ENCODE results near the gene ABCA12. TPM values are rescaled to one million over a fixed set of nuclear protein-coding genes. Genes with fewer than 3 reads are reported as not detected.

ABCA12 gene
- total RNA-seq, 1 experiment from 2014 or later = not detected

- intact Hi-C loops (cut with micrococcal nuclease; ENCODE audit: unreplicated experiment) = no loop called here
- Histone ChIP-seq H3K4me1 (no peaks in the 10 kb centered on the region), H3K27me3 (replicated peaks; ENCODE audit: control insufficient read depth, insufficient read depth, low read length) (no peaks in the 10 kb centered on the region), H3K36me3 (ENCODE audit: control insufficient read depth, insufficient read depth, low read length) (no peaks in the 10 kb centered on the region), H3K4me3 (ENCODE audit: low read depth, low read length) (no peak overlapping the region), H3K9me3 (no peaks in the 10 kb centered on the region)
- no peaks in the 10 kb centered on the region for H3K36me3 Mint-ChIP-seq (ENCODE audit: insufficient read depth, unreplicated experiment)
- ChIA-PET CTCF (no interaction called here), POLR2A (no interaction called here)
- H3K9me3 Mint-ChIP-seq (ENCODE audit: unreplicated experiment) = no peaks in the 10 kb centered on the region
- H3K4me3 Mint-ChIP-seq (ENCODE audit: unreplicated experiment) = no peak overlapping the region
- no peak for DNase-seq
- TF ChIP-seq, protein P1, sequence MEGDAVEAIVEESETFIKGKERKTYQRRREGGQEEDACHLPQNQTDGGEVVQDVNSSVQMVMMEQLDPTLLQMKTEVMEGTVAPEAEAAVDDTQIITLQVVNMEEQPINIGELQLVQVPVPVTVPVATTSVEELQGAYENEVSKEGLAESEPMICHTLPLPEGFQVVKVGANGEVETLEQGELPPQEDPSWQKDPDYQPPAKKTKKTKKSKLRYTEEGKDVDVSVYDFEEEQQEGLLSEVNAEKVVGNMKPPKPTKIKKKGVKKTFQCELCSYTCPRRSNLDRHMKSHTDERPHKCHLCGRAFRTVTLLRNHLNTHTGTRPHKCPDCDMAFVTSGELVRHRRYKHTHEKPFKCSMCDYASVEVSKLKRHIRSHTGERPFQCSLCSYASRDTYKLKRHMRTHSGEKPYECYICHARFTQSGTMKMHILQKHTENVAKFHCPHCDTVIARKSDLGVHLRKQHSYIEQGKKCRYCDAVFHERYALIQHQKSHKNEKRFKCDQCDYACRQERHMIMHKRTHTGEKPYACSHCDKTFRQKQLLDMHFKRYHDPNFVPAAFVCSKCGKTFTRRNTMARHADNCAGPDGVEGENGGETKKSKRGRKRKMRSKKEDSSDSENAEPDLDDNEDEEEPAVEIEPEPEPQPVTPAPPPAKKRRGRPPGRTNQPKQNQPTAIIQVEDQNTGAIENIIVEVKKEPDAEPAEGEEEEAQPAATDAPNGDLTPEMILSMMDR (IDR thresholded peaks at IDR 0.05; ENCODE audit: insufficient read depth in 1 of 2, low read depth in 1 of 2, low read length in 1 of 2, severe bottlenecking in 1 of 2, unreplicated experiment in 1 of 2) = no peak
- BruUV-seq (replicated peaks) = no TSS peak
- H3K27me3 Mint-ChIP-seq (ENCODE audit: insufficient read depth, unreplicated experiment) = no peaks in the 10 kb centered on the region
- H3K27ac Mint-ChIP-seq (ENCODE audit: unreplicated experiment) = no peak overlapping the region
- no peaks in the 10 kb centered on the region for H3K4me1 Mint-ChIP-seq (ENCODE audit: low read depth, unreplicated experiment)
Observed at GRCh38 chr2:215019521-215020145, 118.8 kb downstream of the ABCA12 start.

DNA sequence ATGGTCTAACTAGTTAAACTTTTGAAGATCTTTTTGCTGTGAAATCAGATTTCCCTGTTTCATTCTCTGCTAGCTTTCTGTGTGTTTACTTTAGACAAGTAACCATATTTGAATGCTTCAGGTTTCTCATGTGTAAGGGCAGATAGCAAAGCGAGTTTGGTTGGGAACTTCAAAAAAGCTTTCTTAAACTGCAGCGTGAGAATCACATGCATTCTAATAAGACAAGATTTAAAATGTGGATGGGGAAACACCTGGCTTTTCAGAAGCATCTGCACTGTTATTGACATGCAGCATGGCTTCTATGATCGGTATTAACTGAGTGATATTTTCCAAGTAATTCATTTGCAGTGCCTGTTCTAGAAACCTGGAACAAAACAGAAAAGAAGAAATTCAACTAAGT lies 119.3 kb downstream of the ABCA12 start:
- Histone ChIP-seq H3K36me3 (ENCODE audit: control insufficient read depth, insufficient read depth, low read length) (no peaks in the 10 kb centered on the region), H3K4me3 (ENCODE audit: low read depth, low read length) (no peak overlapping the region), H3K4me1 (no peaks in the 10 kb centered on the region), H3K27me3 (replicated peaks; ENCODE audit: control insufficient read depth, insufficient read depth, low read length) (no peaks in the 10 kb centered on the region), H3K9me3 (no peaks in the 10 kb centered on the region)
- no peak overlapping the region for H3K27ac Mint-ChIP-seq (ENCODE audit: unreplicated experiment)
- no TSS peak for BruUV-seq (replicated peaks)
- no peaks in the 10 kb centered on the region for H3K9me3 Mint-ChIP-seq (ENCODE audit: unreplicated experiment)
- H3K36me3 Mint-ChIP-seq (ENCODE audit: insufficient read depth, unreplicated experiment) = no peaks in the 10 kb centered on the region
- POLR2A ChIA-PET = no interaction called here
- DNase-seq = no peak
- no peaks in the 10 kb centered on the region for H3K27me3 Mint-ChIP-seq (ENCODE audit: insufficient read depth, unreplicated experiment)
- TF ChIP-seq, protein P1 (IDR thresholded peaks at IDR 0.05; ENCODE audit: insufficient read depth in 1 of 2, low read depth in 1 of 2, low read length in 1 of 2, severe bottlenecking in 1 of 2, unreplicated experiment in 1 of 2) = no peak
- H3K4me3 Mint-ChIP-seq (ENCODE audit: unreplicated experiment) = no peak overlapping the region
- no peaks in the 10 kb centered on the region for H3K4me1 Mint-ChIP-seq (ENCODE audit: low read depth, unreplicated experiment)
- CTCF ChIA-PET = no interaction called here
- intact Hi-C loops (cut with micrococcal nuclease; ENCODE audit: unreplicated experiment) = no loop called here

DNA sequence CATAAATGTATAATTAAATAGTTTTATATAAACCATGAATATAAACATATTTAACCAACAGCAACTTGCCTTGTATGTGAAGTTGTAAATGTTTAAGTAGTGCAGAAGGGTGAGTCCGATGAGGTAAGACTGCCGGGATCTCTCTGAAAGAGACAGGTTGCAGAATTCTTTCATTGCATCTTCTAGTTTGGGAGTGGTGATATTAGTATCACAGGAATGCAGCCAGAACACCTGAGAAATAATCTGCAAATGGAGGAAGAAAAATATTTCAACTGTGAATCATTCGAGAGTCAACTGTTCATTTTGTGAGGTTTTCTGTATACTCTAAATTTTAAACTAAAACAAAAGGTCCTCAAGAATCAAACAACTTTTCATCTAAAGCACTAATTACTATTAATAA lies 123.0 kb downstream of the ABCA12 start:
- H3K9me3 ChIP-seq = no peaks in the 10 kb centered on the region
- TF ChIP-seq, protein P1 (IDR thresholded peaks at IDR 0.05; ENCODE audit: insufficient read depth in 1 of 2, low read depth in 1 of 2, low read length in 1 of 2, severe bottlenecking in 1 of 2, unreplicated experiment in 1 of 2) = no peak
- Mint-ChIP-seq H3K36me3 (ENCODE audit: insufficient read depth, unreplicated experiment) (no peaks in the 10 kb centered on the region), H3K9me3 (ENCODE audit: unreplicated experiment) (no peaks in the 10 kb centered on the region), H3K4me3 (ENCODE audit: unreplicated experiment) (no peak overlapping the region), H3K27me3 (ENCODE audit: insufficient read depth, unreplicated experiment) (no peaks in the 10 kb centered on the region), H3K4me1 (ENCODE audit: low read depth, unreplicated experiment) (no peaks in the 10 kb centered on the region), H3K27ac (ENCODE audit: unreplicated experiment) (no peak overlapping the region)
- no peaks in the 10 kb centered on the region for H3K4me1 ChIP-seq
- H3K36me3 ChIP-seq (ENCODE audit: control insufficient read depth, insufficient read depth, low read length) = no peaks in the 10 kb centered on the region
- no peaks in the 10 kb centered on the region for H3K27me3 ChIP-seq (replicated peaks; ENCODE audit: control insufficient read depth, insufficient read depth, low read length)
- ChIA-PET CTCF (no interaction called here), POLR2A (no interaction called here)
- intact Hi-C loops (cut with micrococcal nuclease; ENCODE audit: unreplicated experiment) = no loop called here
- no peak overlapping the region for H3K4me3 ChIP-seq (ENCODE audit: low read depth, low read length)
- DNase-seq = no peak
- BruUV-seq (replicated peaks) = no TSS peak
